ENCODE results near the gene TRPM5.
A peak's percentile ranks its signal among the peaks of the same experiment; 100 is the strongest.

The TRPM5 gene

DNA sequence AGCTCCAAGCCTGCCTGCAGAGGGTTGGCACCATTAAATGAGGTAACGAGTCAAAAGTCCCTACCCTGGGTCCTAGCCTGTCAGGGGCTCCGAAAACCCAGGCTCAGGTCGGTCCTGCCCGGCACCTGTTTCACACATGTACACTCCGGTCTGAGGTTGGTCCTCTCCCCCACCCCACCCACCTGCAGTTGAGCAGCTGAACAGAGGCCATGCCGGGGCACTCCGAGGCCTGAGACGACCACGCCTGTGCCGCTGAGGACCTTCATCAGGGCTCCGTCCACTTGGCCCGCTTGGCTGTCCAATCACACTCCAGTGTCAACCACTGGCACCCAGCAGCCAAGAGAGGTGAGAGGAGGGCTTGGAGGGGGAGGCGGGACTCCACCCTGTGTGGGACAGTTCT lies 42.2 kb downstream of the TRPM5 start:
- DNase-seq = no peak

DNA sequence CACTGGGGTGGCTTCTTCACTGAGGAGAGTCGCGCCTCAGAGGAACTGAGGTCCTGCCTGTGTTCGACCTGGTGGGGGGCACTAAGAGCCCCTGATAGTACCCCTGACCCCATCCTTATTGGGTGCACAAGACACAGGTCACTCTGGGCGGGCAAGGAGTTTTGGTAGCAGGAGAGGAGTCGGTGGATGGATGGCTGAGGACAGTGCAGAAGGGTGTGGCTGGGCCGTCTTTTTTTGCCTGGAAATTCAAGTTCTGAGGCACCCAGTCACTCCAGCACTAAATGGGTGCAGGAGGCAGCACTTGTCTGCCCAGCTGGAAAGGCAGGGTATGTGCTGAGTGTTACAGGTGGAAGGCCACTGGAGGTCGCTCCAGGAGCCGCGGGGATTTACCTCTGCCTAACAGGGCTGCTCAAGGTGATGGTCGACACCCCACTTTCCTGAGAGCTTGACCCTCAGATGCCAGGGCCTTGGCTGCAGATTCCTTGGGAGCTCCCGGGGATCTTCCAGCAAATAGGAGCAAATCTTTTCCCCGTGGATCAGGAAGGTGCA lies 42.8 kb downstream of the TRPM5 start:
- DNase-seq = no peak

DNA sequence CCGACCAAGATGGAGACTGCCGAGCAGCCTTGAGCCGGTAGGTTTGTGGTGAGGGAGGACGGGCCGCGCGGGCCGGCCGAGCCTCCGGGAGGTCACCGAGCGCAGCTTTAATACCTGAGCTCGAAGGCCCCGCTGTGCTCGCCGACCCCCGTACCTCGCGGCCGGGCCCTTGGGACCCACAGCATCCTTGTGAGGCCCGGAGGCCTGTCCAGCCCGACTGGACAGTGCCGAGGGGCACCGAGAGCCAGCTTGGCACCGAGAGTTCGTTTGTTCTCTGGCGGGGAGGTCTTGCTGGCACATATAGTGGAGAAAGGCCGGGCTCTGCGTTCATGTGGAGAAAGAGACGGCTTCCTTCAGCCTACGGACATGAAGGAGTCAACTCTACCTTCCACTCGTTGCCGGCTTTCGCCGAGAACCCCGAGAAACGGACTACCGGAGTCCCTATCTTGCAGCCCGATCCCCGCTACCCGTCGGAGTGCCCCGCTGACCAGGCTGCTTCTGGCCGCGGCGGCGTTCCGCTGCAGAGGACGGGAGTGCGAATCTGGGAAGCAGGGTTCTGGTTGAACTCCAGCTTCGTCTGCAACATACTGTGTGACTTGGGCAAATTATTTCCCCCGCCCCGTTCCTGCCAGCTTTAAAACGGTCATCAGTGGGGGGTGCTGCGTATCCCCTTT lies 43.4 kb downstream of the TRPM5 start:
- no peak for DNase-seq

DNA sequence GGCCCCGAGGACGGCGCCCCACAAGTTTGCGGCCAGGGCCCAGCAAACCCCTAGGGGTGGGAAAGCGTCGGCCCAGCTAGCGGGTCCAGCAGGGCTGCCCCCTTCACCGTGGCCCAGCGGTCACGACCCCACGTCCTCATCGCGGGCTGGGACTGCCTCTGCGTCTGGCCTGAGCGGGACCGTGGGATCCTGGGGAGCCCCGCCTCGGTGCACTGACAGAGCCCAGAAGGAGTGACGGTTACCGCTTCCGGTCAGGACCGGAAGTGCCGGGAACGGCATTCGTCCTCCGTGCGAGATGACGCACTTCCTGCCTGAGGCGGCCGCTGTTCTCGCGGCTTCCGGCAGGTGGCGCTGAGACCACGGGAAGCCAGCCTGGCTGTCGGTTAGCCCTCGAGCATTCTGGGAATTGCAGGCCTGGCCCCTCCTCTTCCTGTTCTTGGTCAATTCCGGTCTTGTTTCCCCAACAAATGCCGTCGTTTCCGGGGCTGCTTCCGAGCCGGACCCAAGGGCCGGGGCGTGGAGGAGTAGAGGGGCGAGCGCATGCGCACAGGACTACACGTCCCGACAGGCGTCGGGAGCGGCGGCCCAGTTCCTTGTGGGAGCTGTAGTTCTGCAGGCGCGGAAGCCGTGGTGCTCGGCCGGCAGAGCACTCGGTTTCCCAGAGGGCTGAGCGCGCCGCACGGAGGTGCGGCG lies 44.1 kb downstream of the TRPM5 start, which contains the start of gene TSSC4:
TSS of gene TSSC4 (plus strand) at position 682 of the 693 bp plus-strand sequence. CDS start 1,884 bp downstream, outside the sequence.
- DNase-seq = peak; percentile 100

DNA sequence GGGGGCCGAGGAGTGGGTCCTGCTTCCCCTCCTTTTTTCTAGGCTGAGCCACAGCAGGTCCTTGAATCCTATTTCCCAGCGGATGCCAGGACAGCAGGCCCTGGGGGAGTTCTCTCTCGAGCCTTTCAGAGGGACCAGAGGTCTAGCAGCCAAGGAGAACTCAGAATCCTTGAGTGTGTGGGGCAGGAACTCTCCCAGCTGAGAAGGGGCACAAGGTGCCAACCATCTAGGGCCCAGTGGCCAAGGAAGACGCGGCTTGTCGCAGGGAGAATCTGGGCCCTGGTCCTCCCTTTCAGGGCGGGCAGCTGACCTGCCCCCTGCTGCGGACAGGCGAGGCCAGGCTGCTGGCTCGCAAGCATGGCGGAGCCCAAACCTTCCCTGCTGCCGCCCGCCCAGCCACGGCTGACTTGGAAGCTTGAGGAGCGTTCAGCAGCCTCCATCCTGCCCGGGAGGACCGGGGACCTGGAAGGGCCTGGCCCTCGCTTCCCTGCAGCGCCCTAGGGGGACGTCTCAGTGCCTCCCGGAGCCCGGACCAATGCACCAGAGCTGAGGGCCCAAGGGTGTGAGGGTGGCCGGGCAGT lies 44.7 kb downstream of the TRPM5 start:
- DNase-seq = no peak

DNA sequence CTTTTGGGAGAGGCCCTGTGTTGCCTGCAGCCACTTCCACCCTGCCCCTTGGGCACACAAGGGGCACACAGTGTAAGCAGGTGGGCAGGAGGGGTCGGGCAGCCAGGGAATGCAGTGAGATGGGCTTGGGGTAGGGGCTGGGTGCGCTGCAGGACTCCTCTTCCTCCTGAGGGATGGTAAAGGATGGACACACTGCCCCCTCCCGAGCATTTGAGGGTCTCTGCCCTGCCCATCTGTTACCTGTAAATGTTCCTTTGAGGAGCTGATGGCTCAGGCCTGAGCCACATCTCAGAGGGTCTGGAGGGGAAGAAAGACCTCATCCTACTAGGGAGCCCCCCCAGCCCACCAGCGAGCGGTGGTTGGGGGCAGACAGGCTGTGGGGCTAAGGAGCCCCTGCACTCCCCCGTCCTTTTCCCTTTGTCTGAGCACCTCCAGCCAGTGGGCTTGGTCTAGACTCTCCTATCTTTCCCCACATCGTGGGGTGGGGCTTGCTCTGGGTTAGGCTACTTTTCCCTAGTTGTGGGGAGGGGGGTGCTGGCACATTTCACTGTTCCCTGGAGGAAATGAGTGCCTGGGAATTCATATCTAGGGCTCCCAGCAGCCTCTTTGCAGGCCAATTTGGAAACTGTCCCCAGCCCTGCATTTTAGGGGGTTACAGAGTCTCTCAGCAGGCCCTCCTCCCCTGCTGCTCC lies 45.5 kb downstream of the TRPM5 start:
- no peak for DNase-seq

DNA sequence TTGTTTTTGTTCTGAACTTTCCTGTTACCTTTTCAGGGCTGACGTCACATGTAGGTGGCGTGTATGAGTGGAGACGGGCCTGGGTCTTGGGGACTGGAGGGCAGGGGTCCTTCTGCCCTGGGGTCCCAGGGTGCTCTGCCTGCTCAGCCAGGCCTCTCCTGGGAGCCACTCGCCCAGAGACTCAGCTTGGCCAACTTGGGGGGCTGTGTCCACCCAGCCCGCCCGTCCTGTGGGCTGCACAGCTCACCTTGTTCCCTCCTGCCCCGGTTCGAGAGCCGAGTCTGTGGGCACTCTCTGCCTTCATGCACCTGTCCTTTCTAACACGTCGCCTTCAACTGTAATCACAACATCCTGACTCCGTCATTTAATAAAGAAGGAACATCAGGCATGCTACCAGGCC lies 47.3 kb downstream of the TRPM5 start:
- DNase-seq = no peak

DNA sequence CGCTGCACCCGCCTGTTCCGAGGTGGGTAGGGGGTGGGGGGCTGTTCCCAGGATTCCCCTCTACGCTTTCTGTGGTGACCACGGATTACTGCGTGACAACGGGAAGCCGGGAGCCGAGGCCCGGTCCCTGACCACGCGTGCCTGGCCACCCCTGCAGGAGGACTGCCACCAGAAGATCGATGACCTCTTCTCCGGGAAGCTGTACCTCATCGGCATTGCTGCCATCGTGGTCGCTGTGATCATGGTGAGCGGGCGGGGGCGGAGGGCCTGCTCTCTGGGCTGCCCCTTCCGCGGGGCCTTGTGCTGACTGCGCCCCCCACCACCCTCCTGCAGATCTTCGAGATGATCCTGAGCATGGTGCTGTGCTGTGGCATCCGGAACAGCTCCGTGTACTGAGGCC lies 47.8 kb downstream of the TRPM5 start:
- no peak for DNase-seq

DNA sequence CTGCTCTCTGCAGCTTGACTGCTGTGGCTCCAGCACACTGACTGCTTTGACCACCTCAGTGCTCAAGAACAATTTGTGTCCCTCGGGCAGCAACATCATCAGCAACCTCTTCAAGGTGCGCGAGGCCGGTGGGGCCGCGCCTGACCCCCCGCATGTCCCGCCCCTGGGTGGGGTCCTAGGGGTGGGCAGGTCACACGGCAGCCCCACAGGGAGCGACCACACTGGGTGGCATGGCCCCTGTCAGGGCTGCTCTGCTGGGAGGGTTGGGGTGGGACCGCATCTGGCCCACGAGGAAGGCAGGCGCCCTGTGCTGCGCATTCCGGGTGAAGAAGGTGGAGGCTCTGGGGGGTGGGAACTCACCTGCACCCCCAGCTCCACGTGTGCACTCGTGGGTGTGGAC lies 48.5 kb downstream of the TRPM5 start:
- no peak for DNase-seq

DNA sequence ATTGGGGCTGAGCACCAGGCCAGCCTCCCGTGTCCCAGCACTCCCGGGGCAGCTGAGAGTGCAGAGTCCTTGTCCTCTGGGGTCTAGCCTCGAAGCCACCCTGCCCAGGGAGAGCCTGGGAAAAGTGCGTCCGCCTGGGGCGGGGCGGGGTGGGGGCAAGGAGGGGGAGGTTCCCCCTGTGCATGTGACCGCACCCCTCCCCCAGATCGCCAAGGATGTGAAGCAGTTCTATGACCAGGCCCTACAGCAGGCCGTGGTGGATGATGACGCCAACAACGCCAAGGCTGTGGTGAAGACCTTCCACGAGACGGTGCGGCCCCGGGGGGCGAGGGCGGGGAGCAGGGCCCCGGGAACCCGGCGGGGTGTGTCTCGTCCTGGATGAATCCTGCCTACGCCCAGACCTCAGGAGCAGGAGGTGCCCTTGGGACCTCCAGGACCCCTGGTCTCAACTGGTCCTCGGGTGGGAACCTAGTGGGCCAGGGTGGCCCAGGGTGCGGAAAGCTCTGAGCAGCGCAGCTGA lies 49.0 kb downstream of the TRPM5 start:
- no peak for DNase-seq

DNA sequence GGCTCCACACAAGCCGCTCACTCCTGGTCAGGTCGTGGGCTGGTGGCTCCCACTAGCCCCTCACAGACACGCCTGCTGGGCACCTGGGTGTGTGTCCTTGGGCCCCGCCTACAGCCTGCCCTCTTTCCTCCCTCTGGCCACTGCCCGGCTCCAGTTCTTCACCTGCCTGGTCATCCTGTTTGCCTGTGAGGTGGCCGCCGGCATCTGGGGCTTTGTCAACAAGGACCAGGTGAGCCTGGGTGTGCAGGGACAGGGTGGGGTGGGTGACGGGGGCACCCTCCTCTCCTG lies 49.6 kb downstream of the TRPM5 start:
- no peak for DNase-seq

Measured in CD4-positive, alpha-beta T cell treated with Interleukin-6 for 4 hours (primary cell).